Fibroblast of lung (primary cell): ENCODE measurements around the gene TRAM2. TPM values are rescaled to one million over a fixed set of nuclear protein-coding genes. Genes with fewer than 3 reads are reported as not detected.

ENCODE experiments used
- DNase-seq, 2 donors: peaks; one replicate each; pipeline versions ENCODE4 v3.0.0 to v3.0.0-alpha.2; 2010; ENCODE audit warnings: low read depth in 2 of 2
- H2AFZ ChIP-seq: 2 replicates; pipeline ENCODE4 v1.5.1; 2012; ENCODE audit warnings: low read length, control low read depth, inconsistent platforms
- H3K27ac ChIP-seq: 2 replicates; pipeline ENCODE4 v1.5.1; 2011; ENCODE audit warnings: low read length, control low read depth; ENCODE audit not compliant: insufficient read depth
- H3K27me3 ChIP-seq: 2 replicates; pipeline ENCODE4 v1.5.1; 2011; ENCODE audit warnings: mild to moderate bottlenecking, low read length; ENCODE audit not compliant: control insufficient read depth, insufficient read depth
- H3K36me3 ChIP-seq: 2 replicates; pipeline ENCODE4 v1.5.1; 2011; ENCODE audit warnings: low read length; ENCODE audit not compliant: control insufficient read depth, insufficient read depth
- H3K4me1 ChIP-seq: 2 replicates; pipeline ENCODE4 v1.5.1; 2011; ENCODE audit warnings: low read length; ENCODE audit not compliant: control insufficient read depth, insufficient read depth; ENCODE audit errors: extremely low read depth
- H3K4me2 ChIP-seq: 2 replicates; pipeline ENCODE4 v1.5.1; 2011; ENCODE audit warnings: low read length, control low read depth; ENCODE audit not compliant: insufficient read depth; ENCODE audit errors: extremely low read depth
- H3K4me3 ChIP-seq, 4 experiments: fragments of 200-600 bp in 1 of 4; sonication (generic) in 1 of 4; replicated peaks in 1 of 4; 2 replicates each; pipeline ENCODE4 v1.5.1; 2011 to 2016; ENCODE audit warnings: low read length in 4 of 4, low read depth in 3 of 4, mild to moderate bottlenecking in 3 of 4, control low read depth in 2 of 4, inconsistent platforms in 1 of 4, mixed read lengths in 1 of 4; ENCODE audit not compliant: insufficient read depth in 1 of 4; ENCODE audit errors: control extremely low read depth in 1 of 4
- H3K79me2 ChIP-seq: 2 replicates; pipeline ENCODE4 v1.5.1; 2012; ENCODE audit warnings: mild to moderate bottlenecking, low read length, inconsistent platforms; ENCODE audit not compliant: control insufficient read depth, insufficient read depth
- H3K9ac ChIP-seq: 2 replicates; pipeline ENCODE4 v1.5.1; 2011; ENCODE audit warnings: mild to moderate bottlenecking, low read length, control low read depth; ENCODE audit not compliant: insufficient read depth
- H3K9me3 ChIP-seq: 2 replicates; pipeline ENCODE4 v1.5.1; 2012; ENCODE audit warnings: low read depth, low read length; ENCODE audit not compliant: control insufficient read depth, insufficient read depth
- H4K20me1 ChIP-seq: 2 replicates; pipeline ENCODE4 v1.5.1; 2011; ENCODE audit warnings: low read length; ENCODE audit not compliant: control insufficient read depth, insufficient read depth; ENCODE audit errors: extremely low read depth
- CTCF ChIP-seq, 2 donors: IDR thresholded peaks in 1 of 2; conservative IDR thresholded peaks in 1 of 2; 1 replicate in 1 of 2; 2 replicates in 1 of 2; pipeline ENCODE4 v1.5.1; 2011 to 2012; ENCODE audit warnings: low read length in 2 of 2, control low read depth in 1 of 2, inconsistent platforms in 1 of 2, low read depth in 1 of 2, mild to moderate bottlenecking in 1 of 2
- EZH2 ChIP-seq: IDR thresholded peaks from 2 replicates; pipeline ENCODE4 v1.5.1; 2012; ENCODE audit warnings: low read length, control low read depth, mild to moderate bottlenecking; ENCODE audit errors: missing control alignments
- polyA plus RNA-seq, 2 donors: library from polyadenylated mRNA; depleted of rRNA in 1 of 2; stranded (reverse) in 1 of 2; unstranded in 1 of 2; fragments of >200 nt; gene quantifications; 2 replicates each; pipeline ENCODE4 v1.2.1, GENCODE V29; 2011 to 2012; ENCODE audit warnings: missing spikeins in 1 of 2
- total RNA-seq: library from RNA; depleted of rRNA; stranded (reverse); fragments of >200 nt; gene quantifications from 2 replicates; pipeline ENCODE4 v1.2.1, GENCODE V29; 2014

Gene TRAM2
- total and polyA plus RNA-seq, 2 donors (not counting 1 experiment from before 2014, with no cell fraction given): 131 to 252 TPM

GRCh38 chr6:52555518-52556233 lies 21.2 kb downstream of the TRAM2 start:
- Histone ChIP-seq H3K9ac (no peak overlapping the region), H3K79me2 (peaks cover 97% of the 10 kb centered on the region), H3K36me3 (no peaks in the 10 kb centered on the region), H2AFZ (no peak overlapping the region), H3K4me1 (peaks cover 71% of the 10 kb centered on the region), H3K4me3 (no peak overlapping the region), H3K4me2 (peak overlapping the region; percentile 56), H3K27ac (peak overlapping the region; percentile 83), H4K20me1 (peaks cover 2% of the 10 kb centered on the region), H3K9me3 (no peaks in the 10 kb centered on the region), H3K27me3 (no peaks in the 10 kb centered on the region)
- TF ChIP-seq EZH2: no peak
- no peak for TF ChIP-seq CTCF (conservative IDR thresholded peaks at IDR 0.05 in 1 of 2, IDR thresholded peaks at IDR 0.05 in 1 of 2; ENCODE audit: low read depth in 1 of 2, low read length in 2 of 2)
- peak in 1 of 2 donors; percentile 52 for DNase-seq

GRCh38 chr6:52554684-52555280 lies 22.1 kb downstream of the TRAM2 start:
- Histone ChIP-seq H3K4me1 (peaks cover 69% of the 10 kb centered on the region), H3K4me2 (no peak overlapping the region)

More at GRCh38 chr6:52554684-52555280, 22.1 kb downstream of the TRAM2 start:
- peaks cover 2% of the 10 kb centered on the region for H4K20me1 ChIP-seq
- peak in 1 of 2 donors; percentile 59 for DNase-seq
- peaks cover 98% of the 10 kb centered on the region for H3K79me2 ChIP-seq
- no peaks in the 10 kb centered on the region for H3K9me3 ChIP-seq
- H3K9ac ChIP-seq: no peak overlapping the region
- H3K27me3 ChIP-seq: no peaks in the 10 kb centered on the region
- H2AFZ ChIP-seq: no peak overlapping the region
- no peak overlapping the region for H3K4me3 ChIP-seq
- no peaks in the 10 kb centered on the region for H3K36me3 ChIP-seq
- peak overlapping the region; percentile 37 for H3K27ac ChIP-seq
- TF ChIP-seq EZH2 (no peak), CTCF (conservative IDR thresholded peaks at IDR 0.05 in 1 of 2, IDR thresholded peaks at IDR 0.05 in 1 of 2; ENCODE audit: low read depth in 1 of 2, low read length in 2 of 2) (no peak)
